Left lung (tissue), 10 donors: ENCODE measurements around the gene FAM221A. TPM values are rescaled to one million over a fixed set of nuclear protein-coding genes. Genes with fewer than 3 reads are reported as not detected.

Experiments
- ATAC-seq: fragments of 200-7000 bp; cut with Tn5 transposase; one replicate; pipeline ENCODE4 v1.9.1; 2020; ENCODE audit warnings: moderate library complexity
- DNase-seq, 4 donors: peaks; one replicate each; pipeline ENCODE4 v3.0.0-alpha.2; 2013 to 2020
- H3K27ac ChIP-seq, 2 donors: fragments of 200-600 bp; sonication (generic) in 1 of 2; one replicate each; pipeline versions ENCODE4 v1.5.0 to v1.8.0; 2020 to 2021
- H3K27me3 ChIP-seq, 2 donors: fragments of 200-600 bp; sonication (generic) in 1 of 2; one replicate each; pipeline versions ENCODE4 v1.5.0 to v1.8.0; 2020 to 2021
- H3K36me3 ChIP-seq, 2 donors: fragments of 200-600 bp; sonication (generic) in 1 of 2; one replicate each; pipeline versions ENCODE4 v1.5.0 to v1.8.0; 2020 to 2021
- H3K4me1 ChIP-seq, 2 donors: fragments of 200-600 bp; one replicate each; pipeline ENCODE4 v1.8.0; 2021
- H3K4me3 ChIP-seq, 2 donors: fragments of 200-600 bp; sonication (generic) in 1 of 2; one replicate each; pipeline versions ENCODE4 v1.5.0 to v1.8.0; 2020 to 2021; ENCODE audit warnings: mild to moderate bottlenecking in 1 of 2
- H3K9me3 ChIP-seq, 2 donors: fragments of 200-600 bp; sonication (generic) in 1 of 2; one replicate each; pipeline versions ENCODE4 v1.5.0 to v1.8.0; 2020 to 2021
- intact Hi-C, 2 donors: fragments of 100-400 bp; cut with DNase I; formaldehyde crosslinking; loops; one replicate each; pipeline versions ENCODE4 v1.11.2 to v1.14.2; 2022
- polyA plus RNA-seq, 6 donors: library from polyadenylated mRNA; unstranded; fragments of 120-200 nt; gene quantifications; one replicate each; pipeline ENCODE4 v1.2.1, GENCODE V29; 2013; ENCODE audit not compliant: insufficient read length in 6 of 6
- total RNA-seq, 2 donors: library from RNA; stranded (reverse); fragmentation: NEBNext Ultra II Directional; extraction: Animal tissue kit (Norgen Biotek cat#: 25700); gene quantifications; one replicate each; pipeline ENCODE4 v1.2.1, GENCODE V29; 2021
- TF ChIP-seq, protein P1 (sequence below), 2 donors: fragments of 200-600 bp; sonication (generic) in 1 of 2; IDR thresholded peaks; one replicate each; pipeline versions ENCODE4 v1.5.0 to v1.8.0; 2021; ENCODE audit warnings: antibody characterized with exemption in 2 of 2
- donor health status: DM: no; HTN: yes; CAD: no.
- donor health status: DM: no; HTN: no; CAD: no.

FAM221A gene
- total and polyA plus RNA-seq, 8 donors, result 7.6 to 19.0 (median 15.4) TPM

DNA sequence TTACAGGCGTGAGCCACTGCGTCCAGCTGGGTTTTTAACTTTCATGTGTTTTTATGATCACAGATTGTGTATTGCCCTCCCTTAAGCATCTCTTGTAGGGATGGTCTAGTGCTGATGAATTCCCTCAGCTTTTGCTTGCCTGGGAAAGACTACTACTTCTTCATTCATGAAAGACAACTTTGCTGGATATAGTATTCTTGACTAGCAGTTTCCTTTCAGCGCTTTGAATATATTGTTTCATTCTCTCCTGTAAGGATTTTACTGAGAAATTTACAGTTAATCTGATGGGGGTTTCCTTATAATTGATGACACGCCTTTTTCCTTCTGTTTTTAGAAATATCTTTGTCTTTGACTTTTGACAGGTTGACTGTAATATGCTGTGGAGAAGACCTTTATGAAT lies 63.2 kb downstream of the FAM221A start:
- H3K4me3 ChIP-seq, result no peak overlapping the region
- peaks cover 0 to 46% of the 10 kb centered on the region in 2 donors for H3K9me3 ChIP-seq
- H3K27me3 ChIP-seq, result no peaks in the 10 kb centered on the region
- TF ChIP-seq, protein P1, sequence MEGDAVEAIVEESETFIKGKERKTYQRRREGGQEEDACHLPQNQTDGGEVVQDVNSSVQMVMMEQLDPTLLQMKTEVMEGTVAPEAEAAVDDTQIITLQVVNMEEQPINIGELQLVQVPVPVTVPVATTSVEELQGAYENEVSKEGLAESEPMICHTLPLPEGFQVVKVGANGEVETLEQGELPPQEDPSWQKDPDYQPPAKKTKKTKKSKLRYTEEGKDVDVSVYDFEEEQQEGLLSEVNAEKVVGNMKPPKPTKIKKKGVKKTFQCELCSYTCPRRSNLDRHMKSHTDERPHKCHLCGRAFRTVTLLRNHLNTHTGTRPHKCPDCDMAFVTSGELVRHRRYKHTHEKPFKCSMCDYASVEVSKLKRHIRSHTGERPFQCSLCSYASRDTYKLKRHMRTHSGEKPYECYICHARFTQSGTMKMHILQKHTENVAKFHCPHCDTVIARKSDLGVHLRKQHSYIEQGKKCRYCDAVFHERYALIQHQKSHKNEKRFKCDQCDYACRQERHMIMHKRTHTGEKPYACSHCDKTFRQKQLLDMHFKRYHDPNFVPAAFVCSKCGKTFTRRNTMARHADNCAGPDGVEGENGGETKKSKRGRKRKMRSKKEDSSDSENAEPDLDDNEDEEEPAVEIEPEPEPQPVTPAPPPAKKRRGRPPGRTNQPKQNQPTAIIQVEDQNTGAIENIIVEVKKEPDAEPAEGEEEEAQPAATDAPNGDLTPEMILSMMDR (IDR thresholded peaks at IDR 0.05), result no peak
- H3K36me3 ChIP-seq, result no peaks in the 10 kb centered on the region
- no peak for DNase-seq
- no peak overlapping the region for H3K27ac ChIP-seq
- ATAC-seq, result no peak
- no peaks in the 10 kb centered on the region for H3K4me1 ChIP-seq
- intact Hi-C loops, result no loop called here

DNA sequence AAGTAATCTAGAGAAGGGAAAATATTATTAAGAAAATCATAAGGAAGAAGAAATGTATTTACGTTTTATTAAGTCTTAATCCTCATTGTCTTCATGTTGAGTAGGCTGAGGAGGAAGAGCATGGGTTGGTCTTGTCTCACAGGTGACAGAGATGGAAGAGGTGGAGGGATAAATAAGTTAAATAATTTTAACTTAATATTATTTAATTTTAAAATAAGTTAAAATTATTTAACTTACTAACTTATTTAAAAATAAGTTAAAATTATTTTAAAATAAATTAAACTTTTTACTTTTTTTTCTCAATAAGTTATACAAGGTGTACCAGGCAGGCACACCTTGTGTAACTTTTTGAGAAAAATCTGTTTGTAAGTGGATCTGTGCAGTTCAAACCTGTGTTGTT lies 66.6 kb downstream of the FAM221A start:
- H3K27me3 ChIP-seq, result no peaks in the 10 kb centered on the region
- H3K4me1 ChIP-seq, result no peaks in the 10 kb centered on the region
- ATAC-seq (no peak), DNase-seq (no peak)
- peaks cover 0 to 42% of the 10 kb centered on the region in 2 donors for H3K9me3 ChIP-seq
- H3K27ac ChIP-seq, result no peak overlapping the region
- intact Hi-C loops, result no loop called here
- TF ChIP-seq, protein P1 (IDR thresholded peaks at IDR 0.05), result no peak
- H3K36me3 ChIP-seq, result no peaks in the 10 kb centered on the region
- no peak overlapping the region for H3K4me3 ChIP-seq

DNA sequence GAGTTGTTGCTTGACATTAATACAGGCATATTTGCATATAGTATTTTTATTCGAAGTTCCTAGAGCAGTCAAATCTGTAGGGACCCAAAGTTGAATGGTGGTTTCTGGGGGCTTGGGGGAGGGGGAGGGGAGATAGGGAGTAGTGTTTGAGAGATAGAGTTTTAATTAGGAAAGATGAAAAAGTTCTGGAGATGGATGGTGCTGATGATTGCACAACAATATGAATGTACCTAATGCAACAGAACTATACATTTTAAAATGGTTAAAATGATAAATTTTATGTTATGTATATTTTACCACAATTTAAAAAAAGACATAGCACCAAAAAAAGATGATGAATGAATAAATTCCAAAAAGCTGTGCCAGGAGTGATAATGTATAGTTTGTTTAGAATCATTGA lies 71.9 kb downstream of the FAM221A start:
- ATAC-seq (no peak), DNase-seq (no peak)
- TF ChIP-seq, protein P1 (IDR thresholded peaks at IDR 0.05), result no peak
- peaks cover 0 to 2% of the 10 kb centered on the region in 2 donors for H3K9me3 ChIP-seq
- H3K27me3 ChIP-seq, result no peaks in the 10 kb centered on the region
- H3K36me3 ChIP-seq, result no peaks in the 10 kb centered on the region
- H3K4me3 ChIP-seq, result no peak overlapping the region
- no peaks in the 10 kb centered on the region for H3K4me1 ChIP-seq
- intact Hi-C loops, result no loop called here
- no peak overlapping the region for H3K27ac ChIP-seq

Other genes with a start within 250 kb of the FAM221A start
- 1 to 10 TPM; 1.8 to 2.0 TPM for gene IGF2BP3, start 209.7 kb upstream of the FAM221A start, total RNA-seq
- 10 to 100 TPM; 55.8 to 63.2 (median 58.3) TPM for gene IGF2BP3, start 209.7 kb upstream of the FAM221A start, polyA plus RNA-seq
- 10 to 100 TPM; 68.1 to 75.8 TPM for gene TRA2A, start 148.2 kb upstream of the FAM221A start, total RNA-seq
- 100 to 1,000 TPM; 232 to 312 (median 261) TPM for gene TRA2A, start 148.2 kb upstream of the FAM221A start, polyA plus RNA-seq
- 10 to 100 TPM; 11.9 to 14.3 TPM for gene CCDC126, start 82.8 kb upstream of the FAM221A start, total RNA-seq
- gene CCDC126, start 82.8 kb upstream of the FAM221A start, polyA plus RNA-seq, result 10 to 100 TPM; 10.3 to 12.9 (median 11.4) TPM
- gene STK31, start 30.0 kb downstream of the FAM221A start, total RNA-seq, result 1 to 10 TPM; 1.3 to 1.4 TPM
- gene STK31, start 30.0 kb downstream of the FAM221A start, polyA plus RNA-seq, result 1 to 10 TPM in 5 of 6 donors, under 1 TPM in 1; 0.90 to 1.6 (median 1.3) TPM